HUES6 (cell line): ENCODE data around the gene TSPAN18.

Experiments used
- H3K27ac ChIP-seq: 2 replicates; pipeline ENCODE4 v1.7.0; 2013; ENCODE audit warnings: low read depth, mild to moderate bottlenecking, low read length, inconsistent platforms
- H3K27me3 ChIP-seq: 2 replicates; pipeline ENCODE4 v1.6.1; 2013; ENCODE audit warnings: low read length; ENCODE audit not compliant: control insufficient read depth, insufficient read depth
- H3K36me3 ChIP-seq: 2 replicates; pipeline ENCODE4 v1.6.1; 2013; ENCODE audit warnings: low read length; ENCODE audit not compliant: control insufficient read depth, insufficient read depth
- H3K4me1 ChIP-seq: 2 replicates; pipeline ENCODE4 v1.6.1; 2013; ENCODE audit warnings: low read length; ENCODE audit not compliant: control insufficient read depth, insufficient read depth
- H3K4me3 ChIP-seq: 2 replicates; pipeline ENCODE4 v1.5.1; 2013; ENCODE audit warnings: low read depth, low read length
- H3K9ac ChIP-seq: one replicate; pipeline ENCODE4 v1.6.1; 2013; ENCODE audit warnings: mild to moderate bottlenecking, low read length
- H3K9me3 ChIP-seq: 2 replicates; pipeline ENCODE4 v1.6.1; 2013; ENCODE audit warnings: low read depth, low read length; ENCODE audit not compliant: control insufficient read depth, insufficient read depth

The TSPAN18 gene

GRCh38 chr11:44848963-44849350, 122.2 kb downstream of the TSPAN18 start:
- no peaks in the 10 kb centered on the region for H3K27me3 ChIP-seq
- H3K4me1 ChIP-seq = peaks cover 33% of the 10 kb centered on the region
- H3K27ac ChIP-seq = no peak overlapping the region
- H3K4me3 ChIP-seq = no peak overlapping the region
- H3K9me3 ChIP-seq = peaks cover 12% of the 10 kb centered on the region
- H3K36me3 ChIP-seq = peaks cover 4% of the 10 kb centered on the region; the same call in 1 of the 2 replicates
- no peak overlapping the region for H3K9ac ChIP-seq

GRCh38 chr11:44849424-44849823, 122.7 kb downstream of the TSPAN18 start:
- Histone ChIP-seq H3K4me3 (no peak overlapping the region), H3K27me3 (no peaks in the 10 kb centered on the region), H3K36me3 (peaks cover 4% of the 10 kb centered on the region; the same call in 1 of the 2 replicates), H3K9ac (no peak overlapping the region), H3K9me3 (peaks cover 8% of the 10 kb centered on the region), H3K4me1 (peaks cover 37% of the 10 kb centered on the region), H3K27ac (no peak overlapping the region)

DNA sequence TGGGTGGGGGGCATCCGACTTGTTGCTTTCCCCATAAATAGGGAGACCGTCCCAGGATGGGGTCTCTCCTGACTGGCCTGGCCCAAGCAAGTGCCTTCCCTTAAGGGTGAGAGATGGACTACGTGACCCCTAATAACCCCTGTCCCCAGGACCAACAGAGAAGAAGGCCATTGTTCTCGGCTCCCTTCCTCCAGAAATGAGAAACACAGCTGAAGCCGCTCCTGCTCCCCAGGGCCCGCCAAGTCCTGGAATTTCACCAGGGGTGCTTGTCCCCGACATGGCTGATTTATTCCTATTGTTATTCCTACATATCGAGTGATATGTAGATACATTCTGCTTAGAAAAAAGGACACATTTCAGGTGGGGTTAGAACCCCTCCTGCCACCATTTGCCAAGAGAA, 123.2 kb downstream of the TSPAN18 start:
- Histone ChIP-seq H3K27me3 (no peaks in the 10 kb centered on the region), H3K9ac (no peak overlapping the region), H3K9me3 (peaks cover 8% of the 10 kb centered on the region), H3K36me3 (peaks cover 4% of the 10 kb centered on the region; the same call in 1 of the 2 replicates), H3K4me3 (no peak overlapping the region), H3K27ac (no peak overlapping the region), H3K4me1 (peaks cover 38% of the 10 kb centered on the region)

- Histone ChIP-seq H3K36me3 (peaks cover 4% of the 10 kb centered on the region; the same call in 1 of the 2 replicates), H3K27ac (no peak overlapping the region), H3K9me3 (peaks cover 8% of the 10 kb centered on the region)
Observed at GRCh38 chr11:44851496-44851895, 124.7 kb downstream of the TSPAN18 start.

DNA sequence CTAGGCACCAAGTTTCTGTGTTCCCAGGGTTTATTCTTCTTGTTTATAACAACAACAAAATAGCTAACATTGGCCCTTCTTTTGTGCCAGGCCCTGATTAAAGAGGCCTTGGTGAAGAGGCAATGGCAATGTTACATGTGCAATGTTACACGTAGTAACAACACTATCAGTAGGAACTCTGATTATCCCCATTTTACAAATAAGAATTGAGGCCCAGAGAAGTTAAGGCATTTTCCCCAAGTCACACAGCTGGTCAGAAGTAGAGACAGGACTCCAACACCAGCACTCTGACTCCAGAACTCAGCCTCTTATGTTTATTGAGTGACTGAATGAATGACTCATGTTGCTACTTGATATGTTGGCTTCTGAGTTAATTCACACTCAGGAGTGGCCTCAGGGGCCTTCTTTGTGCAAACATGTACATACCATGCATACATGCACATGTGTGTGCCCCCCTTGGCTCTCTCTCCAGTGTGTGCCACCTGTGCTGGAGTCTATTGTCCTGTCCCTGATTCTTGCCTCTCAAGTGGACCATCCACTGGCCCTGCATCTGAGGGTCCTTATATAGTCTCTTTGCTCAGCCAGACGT, 125.5 kb downstream of the TSPAN18 start:
- H3K9me3 ChIP-seq = peaks cover 4% of the 10 kb centered on the region
- no peaks in the 10 kb centered on the region for H3K27me3 ChIP-seq
- H3K27ac ChIP-seq = no peak overlapping the region
- H3K9ac ChIP-seq = no peak overlapping the region
- peaks cover 44% of the 10 kb centered on the region for H3K4me1 ChIP-seq
- no peaks in the 10 kb centered on the region for H3K36me3 ChIP-seq
- no peak overlapping the region for H3K4me3 ChIP-seq

More at GRCh38 chr11:44851496-44851895, 124.7 kb downstream of the TSPAN18 start:
- peaks cover 40% of the 10 kb centered on the region for H3K4me1 ChIP-seq
- H3K9ac ChIP-seq = no peak overlapping the region
- H3K27me3 ChIP-seq = no peaks in the 10 kb centered on the region
- H3K4me3 ChIP-seq = no peak overlapping the region

GRCh38 chr11:44852952-44853351, 126.2 kb downstream of the TSPAN18 start:
- Histone ChIP-seq H3K4me1 (peaks cover 50% of the 10 kb centered on the region), H3K27me3 (no peaks in the 10 kb centered on the region), H3K9ac (no peak overlapping the region)

GRCh38 chr11:44853666-44854065, 126.9 kb downstream of the TSPAN18 start:
- Histone ChIP-seq H3K4me3 (no peak overlapping the region), H3K9ac (no peak overlapping the region), H3K27ac (no peak overlapping the region), H3K36me3 (no peaks in the 10 kb centered on the region), H3K27me3 (no peaks in the 10 kb centered on the region), H3K9me3 (no peaks in the 10 kb centered on the region), H3K4me1 (peaks cover 50% of the 10 kb centered on the region)

More at GRCh38 chr11:44852952-44853351, 126.2 kb downstream of the TSPAN18 start:
- no peak overlapping the region for H3K4me3 ChIP-seq
- no peaks in the 10 kb centered on the region for H3K36me3 ChIP-seq
- no peak overlapping the region for H3K27ac ChIP-seq
- no peaks in the 10 kb centered on the region for H3K9me3 ChIP-seq

DNA sequence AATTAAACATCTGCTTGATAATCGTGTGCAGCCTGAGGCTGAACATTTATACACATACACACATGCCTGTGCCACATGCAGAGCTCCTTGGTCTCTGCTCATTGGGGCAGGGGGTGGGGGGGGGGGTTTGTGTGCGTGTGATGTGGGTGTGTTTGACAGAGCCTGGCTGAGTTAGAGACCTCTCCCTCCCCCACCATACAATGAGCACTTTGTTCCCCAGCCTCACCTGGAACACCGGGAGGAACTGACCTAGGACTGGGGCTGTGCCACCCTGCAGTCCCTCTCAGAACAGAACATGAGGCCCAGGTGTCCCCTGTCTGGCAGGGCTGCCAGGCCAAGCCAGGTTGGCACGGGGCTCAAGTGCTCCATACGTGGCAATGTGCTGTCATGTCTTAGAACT, 127.3 kb downstream of the TSPAN18 start:
- no peak overlapping the region for H3K4me3 ChIP-seq
- peaks cover 50% of the 10 kb centered on the region for H3K4me1 ChIP-seq
- H3K9ac ChIP-seq = no peak overlapping the region
- no peaks in the 10 kb centered on the region for H3K36me3 ChIP-seq
- H3K27me3 ChIP-seq = no peaks in the 10 kb centered on the region
- no peak overlapping the region for H3K27ac ChIP-seq
- H3K9me3 ChIP-seq = no peaks in the 10 kb centered on the region

DNA sequence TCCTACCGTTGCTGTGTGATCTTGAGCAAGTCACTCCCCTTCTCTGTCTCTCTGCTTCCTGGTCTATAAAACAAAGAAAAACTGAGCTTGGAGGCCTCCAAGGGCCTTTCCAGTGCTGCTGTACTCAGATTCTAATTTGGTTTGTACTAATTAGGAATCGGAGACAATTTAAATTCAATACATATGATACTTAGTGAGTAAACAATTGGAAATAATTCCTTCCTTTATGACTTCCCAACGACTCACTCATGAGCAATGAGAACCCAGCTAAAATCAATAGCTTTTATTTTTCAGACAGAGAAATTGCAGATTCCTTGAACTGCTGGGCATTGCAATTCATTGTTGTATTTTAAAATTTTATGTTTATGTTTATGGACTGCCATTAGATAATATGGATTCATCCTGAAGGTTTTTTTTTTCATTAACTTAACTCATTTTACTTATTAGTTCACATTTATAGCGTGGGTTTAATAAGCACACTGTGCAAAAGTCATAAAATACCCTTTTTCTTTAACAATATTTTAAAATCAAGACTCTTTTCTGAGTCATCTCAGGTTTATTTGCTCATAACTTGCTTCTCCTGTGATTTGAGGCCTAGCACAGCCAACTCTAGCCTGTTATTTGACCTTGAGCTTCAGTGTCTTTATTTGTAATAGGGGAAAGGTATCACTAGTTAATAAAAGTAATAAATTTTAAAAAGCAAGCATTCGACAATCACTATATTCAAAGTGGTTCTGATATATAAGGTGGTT, 128.2 kb downstream of the TSPAN18 start:
- H3K9me3 ChIP-seq = no peaks in the 10 kb centered on the region
- H3K4me1 ChIP-seq = peaks cover 50% of the 10 kb centered on the region
- H3K4me3 ChIP-seq = no peak overlapping the region
- no peak overlapping the region for H3K9ac ChIP-seq
- H3K27ac ChIP-seq = no peak overlapping the region
- H3K36me3 ChIP-seq = no peaks in the 10 kb centered on the region
- H3K27me3 ChIP-seq = no peaks in the 10 kb centered on the region

- Histone ChIP-seq H3K27me3 (no peaks in the 10 kb centered on the region), H3K4me3 (no peak overlapping the region), H3K27ac (no peak overlapping the region), H3K9me3 (no peaks in the 10 kb centered on the region), H3K36me3 (no peaks in the 10 kb centered on the region), H3K4me1 (peaks cover 52% of the 10 kb centered on the region), H3K9ac (no peak overlapping the region)
Observed at GRCh38 chr11:44855493-44855849, 128.7 kb downstream of the TSPAN18 start.

DNA sequence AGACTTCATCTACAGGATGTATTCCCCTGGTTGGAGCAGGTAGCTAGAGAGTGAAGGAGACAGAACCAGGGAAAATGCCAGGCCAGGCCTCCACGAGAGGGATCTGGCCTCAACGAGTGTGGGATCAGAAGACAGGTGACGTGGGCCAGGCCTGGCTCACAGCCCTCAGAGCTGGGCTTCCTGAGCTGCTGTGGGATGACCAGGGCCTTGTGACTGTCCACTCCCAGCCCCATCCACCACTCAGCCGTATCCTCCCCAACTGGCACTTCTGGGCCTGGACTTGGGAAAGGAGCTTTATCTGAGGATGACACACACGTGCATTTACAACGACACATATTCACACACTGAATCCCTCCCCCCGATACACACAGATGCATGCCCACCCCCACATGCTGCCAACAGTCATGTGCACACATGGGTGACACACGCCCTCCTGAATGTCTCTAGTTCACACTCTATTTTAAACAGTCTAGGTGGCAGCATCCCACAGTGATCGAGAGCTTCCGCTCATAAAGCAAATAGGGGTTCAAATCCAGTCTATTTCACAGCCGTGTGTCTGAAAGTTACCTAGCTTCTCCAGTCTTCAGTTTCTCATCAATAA, 130.8 kb downstream of the TSPAN18 start:
- Histone ChIP-seq H3K9ac (no peak overlapping the region), H3K4me1 (peaks cover 60% of the 10 kb centered on the region), H3K36me3 (no peaks in the 10 kb centered on the region), H3K27me3 (no peaks in the 10 kb centered on the region), H3K27ac (no peak overlapping the region), H3K4me3 (no peak overlapping the region), H3K9me3 (no peaks in the 10 kb centered on the region)
